GM10266 (cell line): ENCODE results near the gene ALDOC.

Source experiments
- DNase-seq: peaks from one replicate; pipeline ENCODE4 v3.0.0; 2012; ENCODE audit errors: extremely low spot score
- CTCF ChIP-seq: IDR thresholded peaks from 2 replicates; pipeline ENCODE4 v1.5.1; 2012; ENCODE audit warnings: mild to moderate bottlenecking, low read depth; ENCODE audit not compliant: control insufficient read depth, insufficient read depth; ENCODE audit errors: missing control alignments

The ALDOC gene

GRCh38 chr17:28536532-28537218 is 40.0 kb downstream of the ALDOC start:
- TF ChIP-seq CTCF: no peak
- no peak for DNase-seq

GRCh38 chr17:28534740-28535375 is 41.8 kb downstream of the ALDOC start:
- no peak for DNase-seq
- no peak for TF ChIP-seq CTCF

- no peak for TF ChIP-seq CTCF
- DNase-seq: no peak
Measured at GRCh38 chr17:28533091-28533807, 43.4 kb downstream of the ALDOC start.

- DNase-seq: no peak
- TF ChIP-seq CTCF: no peak
Measured at GRCh38 chr17:28532050-28532960, 44.4 kb downstream of the ALDOC start.

- no peak for DNase-seq
- no peak for TF ChIP-seq CTCF
Measured at GRCh38 chr17:28530926-28531325, 45.8 kb downstream of the ALDOC start.

- no peak for TF ChIP-seq CTCF
Measured at GRCh38 chr17:28530250-28530649, 46.4 kb downstream of the ALDOC start.

More at GRCh38 chr17:28530250-28530649, 46.4 kb downstream of the ALDOC start:
- DNase-seq: no peak
